Gastrocnemius medialis (tissue), 4 donors: ENCODE results near the gene RGS14.

ENCODE experiments used
- CTCF ChIP-seq, 5 experiments: fragments of 450-650 bp in 3 of 5; fragments of 200-600 bp in 2 of 5; sonication (generic) in 2 of 5; IDR thresholded peaks in 4 of 5; conservative IDR thresholded peaks in 1 of 5; 1 replicate in 4 of 5; 2 replicates in 1 of 5; pipeline ENCODE4 v1.5.1; 2016 to 2019; ENCODE audit warnings: antibody characterized with exemption in 5 of 5, mild to moderate bottlenecking in 3 of 5, moderate library complexity in 3 of 5
- POLR2A ChIP-seq, 2 donors: fragments of 450-650 bp; IDR thresholded peaks; one replicate each; pipeline ENCODE4 v1.6.1; 2017; ENCODE audit warnings: antibody characterized with exemption in 2 of 2, mild to moderate bottlenecking in 2 of 2, moderate library complexity in 2 of 2

GRCh38 chr5:177344891-177345290, 12.8 kb upstream of the RGS14 start:
- TF ChIP-seq CTCF (IDR thresholded peaks at IDR 0.05 in 4 of 5, conservative IDR thresholded peaks at IDR 0.05 in 1 of 5) (no peak), POLR2A (IDR thresholded peaks at IDR 0.05) (no peak)
